ENCODE data around the gene ALAS1. TPM values are rescaled to one million over a fixed set of nuclear protein-coding genes. Genes with fewer than 3 reads are reported as not detected.
A peak's percentile ranks its signal among the peaks of the same experiment; 100 is the strongest.

Gene ALAS1
- total and polyA plus RNA-seq, 8 donors: 19.6 to 75.3 (median 39.1) TPM

DNA sequence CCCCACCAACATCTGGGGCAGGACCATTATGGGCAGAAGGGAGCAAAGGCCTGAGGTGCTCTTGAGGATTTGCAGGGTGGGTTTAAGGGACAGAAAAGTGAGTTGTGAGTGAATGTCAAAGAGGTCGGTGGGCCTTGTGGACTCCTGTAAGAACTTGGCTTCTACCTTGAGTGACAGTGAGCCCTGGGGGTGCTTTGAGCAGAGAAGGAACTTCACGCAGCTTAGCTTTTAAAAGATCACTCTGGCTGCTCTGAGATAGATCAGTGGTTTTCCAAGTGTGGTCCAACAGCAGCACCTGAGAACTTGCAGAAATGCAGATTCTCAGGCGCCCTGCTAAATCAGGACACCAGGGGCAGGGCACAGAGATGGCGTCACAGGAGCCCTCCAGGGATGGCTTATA is 15.3 kb upstream of the ALAS1 start:
- Histone ChIP-seq H3K27me3 (no peaks in the 10 kb centered on the region), H3K4me3 (no peak overlapping the region), H3K27ac (peak overlapping the region in 1 of 5 donors; percentile 20), H3K36me3 (no peaks in the 10 kb centered on the region), H3K4me1 (peaks cover 0 to under 1% (median under 1%) of the 10 kb centered on the region in 4 donors), H3K9me3 (no peaks in the 10 kb centered on the region)
- no peak for DNase-seq
- intact Hi-C loops (cut with DNase I; ENCODE audit: low total_unique reads): no loop called here
- TF ChIP-seq EP300 (IDR thresholded peaks at IDR 0.05) (no peak), POLR2AphosphoS5 (IDR thresholded peaks at IDR 0.05) (no peak), POLR2A (IDR thresholded peaks at IDR 0.05) (no peak)
- TF ChIP-seq, protein P1, sequence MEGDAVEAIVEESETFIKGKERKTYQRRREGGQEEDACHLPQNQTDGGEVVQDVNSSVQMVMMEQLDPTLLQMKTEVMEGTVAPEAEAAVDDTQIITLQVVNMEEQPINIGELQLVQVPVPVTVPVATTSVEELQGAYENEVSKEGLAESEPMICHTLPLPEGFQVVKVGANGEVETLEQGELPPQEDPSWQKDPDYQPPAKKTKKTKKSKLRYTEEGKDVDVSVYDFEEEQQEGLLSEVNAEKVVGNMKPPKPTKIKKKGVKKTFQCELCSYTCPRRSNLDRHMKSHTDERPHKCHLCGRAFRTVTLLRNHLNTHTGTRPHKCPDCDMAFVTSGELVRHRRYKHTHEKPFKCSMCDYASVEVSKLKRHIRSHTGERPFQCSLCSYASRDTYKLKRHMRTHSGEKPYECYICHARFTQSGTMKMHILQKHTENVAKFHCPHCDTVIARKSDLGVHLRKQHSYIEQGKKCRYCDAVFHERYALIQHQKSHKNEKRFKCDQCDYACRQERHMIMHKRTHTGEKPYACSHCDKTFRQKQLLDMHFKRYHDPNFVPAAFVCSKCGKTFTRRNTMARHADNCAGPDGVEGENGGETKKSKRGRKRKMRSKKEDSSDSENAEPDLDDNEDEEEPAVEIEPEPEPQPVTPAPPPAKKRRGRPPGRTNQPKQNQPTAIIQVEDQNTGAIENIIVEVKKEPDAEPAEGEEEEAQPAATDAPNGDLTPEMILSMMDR (IDR thresholded peaks at IDR 0.05): no peak
- WGBS, 5 donors: 83 to 93% (median 91%) methylated on average over 4 of the region's 4 CpGs

DNA sequence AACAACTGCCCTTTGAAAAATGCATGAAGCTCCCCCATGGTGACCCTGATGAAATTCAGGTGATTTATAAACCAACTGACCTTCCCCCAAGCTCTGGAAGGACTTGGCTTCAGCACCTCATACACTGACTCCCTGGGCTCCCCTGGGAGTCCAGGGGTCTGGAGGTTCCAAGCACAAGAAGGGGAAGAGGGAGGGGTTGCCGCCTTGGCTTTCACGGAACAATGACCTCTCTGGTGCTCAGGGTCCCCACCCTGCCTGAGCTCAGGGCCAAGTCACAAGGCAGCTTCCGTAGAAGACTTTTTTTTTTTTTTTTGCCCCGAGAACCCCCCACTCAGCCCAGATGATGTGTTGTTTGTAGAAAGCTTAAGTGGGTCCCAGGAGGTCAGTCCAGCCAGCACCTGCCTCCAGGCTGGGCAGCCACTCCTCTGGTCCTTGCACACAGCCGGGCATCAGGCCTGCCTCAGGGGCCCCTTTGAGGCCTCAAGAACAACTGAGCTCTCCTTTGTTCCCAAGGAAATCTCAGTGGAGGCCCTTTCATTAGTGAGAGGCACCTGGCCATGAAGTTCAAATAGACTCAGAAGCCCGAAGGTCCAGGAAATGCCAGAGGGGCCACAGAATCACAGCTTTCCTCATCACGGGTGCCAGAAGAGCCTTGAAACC is 14.0 kb upstream of the ALAS1 start:
- WGBS, 5 donors: 65 to 75% (median 69%) methylated on average over 7 of the region's 7 CpGs
- peaks cover 0 to 7% (median 3%) of the 10 kb centered on the region in 4 donors for H3K4me1 ChIP-seq
- TF ChIP-seq EP300 (IDR thresholded peaks at IDR 0.05) (no peak), POLR2AphosphoS5 (IDR thresholded peaks at IDR 0.05) (no peak), POLR2A (IDR thresholded peaks at IDR 0.05) (no peak)
- TF ChIP-seq, protein P1 (IDR thresholded peaks at IDR 0.05): no peak
- DNase-seq: peak in 1 of 2 donors; percentile 40
- H3K9me3 ChIP-seq: no peaks in the 10 kb centered on the region
- H3K36me3 ChIP-seq: no peaks in the 10 kb centered on the region
- intact Hi-C loops (cut with DNase I; ENCODE audit: low total_unique reads): no loop called here
- H3K4me3 ChIP-seq: no peak overlapping the region
- H3K27ac ChIP-seq: peak overlapping the region in 1 of 5 donors; percentile 15
- no peaks in the 10 kb centered on the region for H3K27me3 ChIP-seq

DNA sequence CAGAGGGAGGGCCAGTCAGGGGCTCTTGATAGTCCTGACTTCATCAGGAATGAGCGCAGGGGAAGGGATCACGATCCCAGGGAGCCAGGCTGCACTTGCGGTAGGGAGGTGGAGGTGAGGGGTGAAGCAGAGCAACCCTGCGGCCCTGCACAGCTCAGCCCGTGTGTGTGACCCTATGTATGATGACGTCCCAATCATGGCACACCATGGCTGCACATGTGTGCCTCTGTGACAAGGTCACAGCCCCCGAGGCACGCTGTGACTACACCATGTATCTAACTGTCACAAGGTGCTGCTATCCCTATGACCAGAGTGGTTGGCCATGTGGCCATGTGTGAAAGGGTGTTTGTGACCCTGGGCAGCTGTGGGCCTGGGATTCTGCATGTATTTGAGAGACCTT is 13.3 kb upstream of the ALAS1 start:
- WGBS, 5 donors: 89 to 94% (median 90%) methylated on average over 7 to 8 of the region's 8 CpGs
- peak overlapping the region in 1 of 5 donors; percentile 15 for H3K27ac ChIP-seq
- intact Hi-C loops (cut with DNase I; ENCODE audit: low total_unique reads): no loop called here
- DNase-seq: no peak
- H3K27me3 ChIP-seq: no peaks in the 10 kb centered on the region
- H3K36me3 ChIP-seq: no peaks in the 10 kb centered on the region
- H3K9me3 ChIP-seq: no peaks in the 10 kb centered on the region
- H3K4me3 ChIP-seq: no peak overlapping the region
- TF ChIP-seq, protein P1 (IDR thresholded peaks at IDR 0.05): no peak
- TF ChIP-seq EP300 (IDR thresholded peaks at IDR 0.05): no peak
- TF ChIP-seq POLR2A (IDR thresholded peaks at IDR 0.05): no peak
- no peak for TF ChIP-seq POLR2AphosphoS5 (IDR thresholded peaks at IDR 0.05)
- peaks cover 6 to 14% (median 10%) of the 10 kb centered on the region in 4 donors for H3K4me1 ChIP-seq

DNA sequence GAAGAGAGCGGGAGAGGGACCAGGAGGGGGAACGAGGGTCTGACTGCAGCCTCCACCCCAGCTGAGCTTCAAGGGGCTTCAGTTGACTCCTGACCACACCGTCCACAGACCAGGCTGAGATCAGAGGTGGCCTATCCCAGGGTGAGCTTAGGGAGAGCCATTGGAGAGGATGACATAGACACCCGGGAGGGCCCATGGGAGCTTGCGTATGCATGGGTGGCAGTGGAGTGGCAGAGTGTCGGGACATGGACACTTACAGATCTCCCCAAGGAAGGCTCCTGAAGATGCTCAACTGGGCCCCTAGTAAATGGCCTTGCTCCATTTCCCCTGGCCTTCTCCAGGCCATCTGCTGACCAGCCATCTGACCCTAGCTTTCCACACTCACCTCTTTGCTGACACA is 12.6 kb upstream of the ALAS1 start:
- H3K9me3 ChIP-seq: no peaks in the 10 kb centered on the region
- H3K4me3 ChIP-seq: no peak overlapping the region
- 88 to 98% (median 95%) methylated on average over 6 of the region's 6 CpGs for WGBS, 5 donors
- no peaks in the 10 kb centered on the region for H3K27me3 ChIP-seq
- TF ChIP-seq EP300 (IDR thresholded peaks at IDR 0.05): no peak
- TF ChIP-seq POLR2AphosphoS5 (IDR thresholded peaks at IDR 0.05): no peak
- no peak for TF ChIP-seq POLR2A (IDR thresholded peaks at IDR 0.05)
- TF ChIP-seq, protein P1 (IDR thresholded peaks at IDR 0.05): no peak
- H3K4me1 ChIP-seq: peaks cover 12 to 20% (median 16%) of the 10 kb centered on the region in 4 donors
- no peaks in the 10 kb centered on the region for H3K36me3 ChIP-seq
- DNase-seq: no peak
- no peak overlapping the region for H3K27ac ChIP-seq
- intact Hi-C loops (cut with DNase I; ENCODE audit: low total_unique reads): no loop called here
